Pancreas (tissue), 10 donors: ENCODE results near the gene RAB3IP. TPM values are rescaled to one million over a fixed set of nuclear protein-coding genes. Genes with fewer than 3 reads are reported as not detected.

Experiments used
- ATAC-seq, 4 donors: fragments of 200-7000 bp; cut with Tn5 transposase; one replicate each; pipeline versions ENCODE4 v1.8.0 to v1.9.1; 2020; ENCODE audit warnings: mild to moderate bottlenecking in 4 of 4, moderate library complexity in 4 of 4
- DNase-seq, 6 donors: peaks; one replicate each; pipeline ENCODE4 v3.0.0-alpha.2; 2020
- FAIRE-seq: peaks from 2 replicates; lab custom pipeline; 2012; peaks lifted over from hg19 to GRCh38; lab: Jason Lieb, UNC
- H3K27ac ChIP-seq, 4 donors: fragments of 200-600 bp; sonication (generic); 1 replicate in 3 of 4; 2 replicates in 1 of 4; pipeline versions ENCODE4 v1.5.0 to v1.8.0; 2020
- H3K27me3 ChIP-seq, 4 donors: fragments of 200-600 bp; one replicate each; pipeline ENCODE4 v1.8.0; 2021
- H3K36me3 ChIP-seq, 3 donors: fragments of 200-600 bp; sonication (generic) in 1 of 3; one replicate each; pipeline versions ENCODE4 v1.5.0 to v1.8.0; 2020 to 2021
- H3K4me1 ChIP-seq, 3 donors: fragments of 200-600 bp; one replicate each; pipeline ENCODE4 v1.8.0; 2021
- H3K4me3 ChIP-seq, 4 donors: fragments of 200-600 bp; sonication (generic) in 2 of 4; one replicate each; pipeline versions ENCODE4 v1.5.0 to v1.8.0; 2020 to 2021
- H3K9me3 ChIP-seq, 4 donors: fragments of 200-600 bp; one replicate each; pipeline ENCODE4 v1.8.0; 2021
- CTCF ChIP-seq, 4 donors: fragments of 200-600 bp; sonication (generic) in 3 of 4; IDR thresholded peaks; one replicate each; pipeline versions ENCODE4 v1.5.0 to v1.8.0; 2021; ENCODE audit warnings: antibody characterized with exemption in 4 of 4
- WGBS, 2 donors: extraction: QIAGEN DNeasy Blood & Tissue Kit; methylation state at CpG; one replicate each; pipeline ENCODE4 v1.1.7; 2013; 5-methylcytosine and 5-hydroxymethylcytosine counted together
- intact Hi-C, 3 donors: fragments of 100-400 bp; cut with DNase I; formaldehyde crosslinking; loops; one replicate each; pipeline versions ENCODE4 v1.11.1 to v1.14.2; 2022
- polyA plus RNA-seq, 2 donors: library from polyadenylated mRNA; stranded (reverse); fragments of 200-250 nt; gene quantifications; one replicate each; pipeline ENCODE4 v1.2.3, GENCODE V29; 2013
- total RNA-seq, 6 donors: library from RNA; stranded (reverse); fragmentation: NEBNext Ultra II Directional in 4 of 6; extraction: Animal tissue kit (Norgen Biotek cat#: 25700) in 4 of 6; gene quantifications; one replicate each; pipeline versions ENCODE4 v1.2.1 to v1.2.4, GENCODE V29; 2021 to 2023
- donor health status: healthy with polysubstance abuse.
- donor health status: DM: no; HTN: no; CAD: no; lungs with moderate emphysema.
- donor health status: DM: no; HTN: no; CAD: no.
- donor health status: control.
- donor health status: control.
- donor health status: Bipolar disorder and iron deficiency.
- donor health status: DM: yes; HTN: yes; CAD: no.
- donor health status: DM: no; HTN: no; CAD: no.
- donor health status: DM: no; HTN: no; CAD: no.
- donor health status: DM: yes; HTN: yes; CAD: no.

RAB3IP gene
- total and polyA plus RNA-seq, 8 donors = 19.4 to 38.0 (median 28.1) TPM

- no peaks in the 10 kb centered on the region for H3K36me3 ChIP-seq
- intact Hi-C loops = no loop called here
- H3K27ac ChIP-seq = no peak overlapping the region
- no peak overlapping the region for H3K4me3 ChIP-seq
- 46 to 54% methylated on average over 5 of the region's 5 CpGs for WGBS, 2 donors
- no peak for DNase-seq
- no peak for FAIRE-seq
- H3K27me3 ChIP-seq = no peaks in the 10 kb centered on the region
- H3K4me1 ChIP-seq = no peaks in the 10 kb centered on the region
- no peaks in the 10 kb centered on the region for H3K9me3 ChIP-seq
- ATAC-seq = no peak
- TF ChIP-seq CTCF (IDR thresholded peaks at IDR 0.05) = no peak
Observed at GRCh38 chr12:69828897-69829296, 90.2 kb downstream of the RAB3IP start.

GRCh38 chr12:69833696-69834095 is 95.0 kb downstream of the RAB3IP start:
- Histone ChIP-seq H3K4me3 (no peak overlapping the region), H3K9me3 (no peaks in the 10 kb centered on the region), H3K27me3 (no peaks in the 10 kb centered on the region), H3K4me1 (peaks cover 0 to 4% (median 0%) of the 10 kb centered on the region in 3 donors), H3K27ac (no peak overlapping the region), H3K36me3 (no peaks in the 10 kb centered on the region)
- no peak for ATAC-seq
- intact Hi-C loops = no loop called here
- TF ChIP-seq CTCF (IDR thresholded peaks at IDR 0.05) = no peak
- FAIRE-seq = no peak
- 49 to 61% methylated on average over 2 of the region's 2 CpGs for WGBS, 2 donors
- no peak for DNase-seq

GRCh38 chr12:69834147-69834546 is 95.5 kb downstream of the RAB3IP start:
- TF ChIP-seq CTCF (IDR thresholded peaks at IDR 0.05) = no peak
- Histone ChIP-seq H3K4me3 (no peak overlapping the region), H3K27me3 (no peaks in the 10 kb centered on the region), H3K36me3 (no peaks in the 10 kb centered on the region), H3K27ac (no peak overlapping the region), H3K4me1 (peaks cover 0 to 4% (median 0%) of the 10 kb centered on the region in 3 donors), H3K9me3 (no peaks in the 10 kb centered on the region)
- ATAC-seq = peak in 2 of 4 donors; percentile 32 to 47
- 45 to 49% methylated on average over 2 of the region's 2 CpGs for WGBS, 2 donors
- intact Hi-C loops = no loop called here
- no peak for FAIRE-seq
- no peak for DNase-seq

GRCh38 chr12:69834576-69834975 is 95.9 kb downstream of the RAB3IP start:
- FAIRE-seq (no peak), ATAC-seq (no peak), DNase-seq (no peak)
- no peaks in the 10 kb centered on the region for H3K36me3 ChIP-seq
- H3K4me1 ChIP-seq = peaks cover 0 to 4% (median 0%) of the 10 kb centered on the region in 3 donors
- TF ChIP-seq CTCF (IDR thresholded peaks at IDR 0.05) = no peak
- peak overlapping the region in 1 of 4 donors; percentile 18 for H3K27ac ChIP-seq
- no peaks in the 10 kb centered on the region for H3K27me3 ChIP-seq
- H3K4me3 ChIP-seq = no peak overlapping the region
- intact Hi-C loops = no loop called here
- H3K9me3 ChIP-seq = no peaks in the 10 kb centered on the region

GRCh38 chr12:69835081-69835480 is 96.4 kb downstream of the RAB3IP start:
- H3K27ac ChIP-seq = peak overlapping the region in 1 of 4 donors; percentile 18
- H3K36me3 ChIP-seq = no peaks in the 10 kb centered on the region
- ATAC-seq (peak in 2 of 4 donors; percentile 40 to 55), FAIRE-seq (no peak), DNase-seq (no peak)
- H3K4me3 ChIP-seq = no peak overlapping the region
- WGBS, 2 donors = 36 to 43% methylated on average over 3 of the region's 3 CpGs
- no peak for TF ChIP-seq CTCF (IDR thresholded peaks at IDR 0.05)
- H3K27me3 ChIP-seq = no peaks in the 10 kb centered on the region
- H3K9me3 ChIP-seq = no peaks in the 10 kb centered on the region
- peaks cover 0 to 4% (median 0%) of the 10 kb centered on the region in 3 donors for H3K4me1 ChIP-seq
- intact Hi-C loops = no loop called here
